Glutamatergic neuron (in vitro differentiated cells): ENCODE measurements around the gene ANO2. TPM values are rescaled to one million over a fixed set of nuclear protein-coding genes. Genes with fewer than 3 reads are reported as not detected.

Experiments used
- DNase-seq: peaks from one replicate; pipeline ENCODE4 v3.0.0; 2022
- H3K27ac Mint-ChIP-seq: one replicate; pipeline ENCODE4 v1.8.0; 2020; ENCODE audit warnings: mild to moderate bottlenecking, mixed read lengths, inconsistent platforms; ENCODE audit not compliant: unreplicated experiment
- H3K27me3 Mint-ChIP-seq: one replicate; pipeline ENCODE4 v1.8.0; 2020; ENCODE audit warnings: mild to moderate bottlenecking, moderate library complexity, mixed read lengths, inconsistent platforms; ENCODE audit not compliant: unreplicated experiment
- H3K36me3 Mint-ChIP-seq: one replicate; pipeline ENCODE4 v1.8.0; 2020; ENCODE audit warnings: mild to moderate bottlenecking, mixed read lengths, inconsistent platforms; ENCODE audit not compliant: unreplicated experiment
- H3K4me1 Mint-ChIP-seq: one replicate; pipeline ENCODE4 v1.8.0; 2020; ENCODE audit warnings: mild to moderate bottlenecking, low read depth, mixed read lengths, inconsistent platforms; ENCODE audit not compliant: unreplicated experiment
- H3K4me3 Mint-ChIP-seq: one replicate; pipeline ENCODE4 v1.8.0; 2020; ENCODE audit warnings: mild to moderate bottlenecking, mixed read lengths, inconsistent platforms; ENCODE audit not compliant: unreplicated experiment
- H3K9me3 Mint-ChIP-seq: one replicate; pipeline ENCODE4 v1.8.0; 2020; ENCODE audit warnings: mild to moderate bottlenecking, moderate library complexity, mixed read lengths, inconsistent platforms; ENCODE audit not compliant: unreplicated experiment
- CTCF ChIP-seq: fragments of 200-600 bp; sonication (generic); IDR thresholded peaks from one replicate; pipeline ENCODE4 v1.5.0; 2021; ENCODE audit not compliant: partially characterized antibody, unreplicated experiment
- total RNA-seq: library from RNA; stranded (reverse); fragmentation: NEBNext Ultra II Directional; extraction: Animal tissue kit (Norgen Biotek cat#: 25700); gene quantifications from one replicate; pipeline ENCODE4 v1.2.1, GENCODE V29; 2021; ENCODE audit not compliant: unreplicated experiment

ANO2 gene
- total RNA-seq, 1 donor from 2014 or later, result not detected

- Mint-ChIP-seq H3K27ac (no peak overlapping the region), H3K9me3 (no peaks in the 10 kb centered on the region)
Measured at GRCh38 chr12:5654019-5654418, 291.0 kb downstream of the ANO2 start.

DNA sequence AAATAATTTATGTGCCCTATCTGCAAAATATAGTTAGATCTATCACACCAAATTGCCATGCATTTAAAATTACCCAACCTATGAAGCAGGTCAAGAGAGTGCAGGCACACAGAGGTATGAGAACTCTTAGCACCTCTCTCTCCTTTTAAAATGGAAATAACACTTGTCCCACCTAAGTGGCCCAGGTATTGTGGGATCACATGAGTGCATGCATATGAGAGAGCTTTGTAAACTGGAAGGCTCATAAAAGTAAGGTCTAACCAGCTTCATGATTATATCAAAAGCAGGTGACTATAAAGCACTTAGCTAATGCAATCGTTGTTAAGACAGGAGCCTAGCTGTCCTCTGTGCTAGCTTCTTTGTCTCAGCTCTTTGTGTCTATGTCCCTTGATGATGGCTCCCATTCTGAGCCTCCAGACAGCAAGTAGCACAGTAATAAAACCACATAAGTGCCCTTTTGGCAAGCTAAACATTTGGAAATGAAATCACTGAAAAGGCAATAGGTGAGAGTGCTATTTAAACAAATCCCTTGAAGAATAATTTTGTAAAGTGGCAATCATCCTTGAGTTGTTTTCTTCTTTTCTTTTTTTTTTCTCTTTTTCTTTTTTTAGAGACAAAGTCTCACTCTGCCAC, 294.1 kb downstream of the ANO2 start:
- peaks cover 4% of the 10 kb centered on the region for H3K4me1 Mint-ChIP-seq
- H3K36me3 Mint-ChIP-seq, result no peaks in the 10 kb centered on the region
- no peaks in the 10 kb centered on the region for H3K27me3 Mint-ChIP-seq
- no peak for TF ChIP-seq CTCF
- no peak for DNase-seq
- H3K4me3 Mint-ChIP-seq, result no peak overlapping the region
- no peak overlapping the region for H3K27ac Mint-ChIP-seq
- H3K9me3 Mint-ChIP-seq, result peaks cover 2% of the 10 kb centered on the region

More at GRCh38 chr12:5654019-5654418, 291.0 kb downstream of the ANO2 start:
- no peak overlapping the region for H3K4me3 Mint-ChIP-seq
- no peaks in the 10 kb centered on the region for H3K36me3 Mint-ChIP-seq
- H3K4me1 Mint-ChIP-seq, result peaks cover 3% of the 10 kb centered on the region
- DNase-seq, result no peak
- no peaks in the 10 kb centered on the region for H3K27me3 Mint-ChIP-seq
- TF ChIP-seq CTCF, result no peak

GRCh38 chr12:5650281-5650680, 294.8 kb downstream of the ANO2 start:
- TF ChIP-seq CTCF, result no peak
- H3K36me3 Mint-ChIP-seq, result no peaks in the 10 kb centered on the region
- H3K4me1 Mint-ChIP-seq, result peaks cover 4% of the 10 kb centered on the region
- H3K9me3 Mint-ChIP-seq, result peaks cover 2% of the 10 kb centered on the region
- H3K27me3 Mint-ChIP-seq, result no peaks in the 10 kb centered on the region
- H3K27ac Mint-ChIP-seq, result no peak overlapping the region
- no peak for DNase-seq
- no peak overlapping the region for H3K4me3 Mint-ChIP-seq

DNA sequence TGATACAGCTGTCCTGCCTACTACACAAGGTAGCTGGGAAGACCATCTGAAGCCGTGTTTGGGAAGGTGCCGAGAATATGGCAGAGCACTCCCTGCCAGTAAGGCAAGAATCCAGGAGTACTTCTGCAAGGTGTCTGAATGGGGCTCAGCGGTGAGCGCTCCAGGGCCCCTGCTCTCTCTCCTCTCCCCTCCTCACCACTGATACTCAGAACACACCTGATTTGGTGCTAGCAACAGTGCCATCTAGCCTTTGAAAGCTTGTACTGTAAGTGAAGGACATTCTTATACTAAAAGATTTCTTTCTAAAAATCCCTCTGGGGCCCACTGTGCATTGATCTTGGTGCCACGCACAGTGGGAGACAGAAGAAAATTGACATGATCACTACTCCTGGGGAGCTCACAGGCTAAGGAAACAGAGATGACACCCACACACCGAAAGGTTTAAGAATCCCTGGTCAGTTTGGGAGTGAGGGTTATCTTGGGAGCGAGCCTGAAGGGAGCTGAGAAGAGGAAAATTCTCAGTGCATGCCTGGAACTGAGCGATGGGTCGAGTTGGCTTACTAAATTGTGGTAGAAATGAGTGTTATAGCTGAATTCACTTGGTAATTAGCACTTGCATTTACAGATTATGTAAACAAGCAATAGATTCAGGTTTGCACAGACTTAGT, 296.2 kb downstream of the ANO2 start:
- Mint-ChIP-seq H3K4me1 (peaks cover 4% of the 10 kb centered on the region), H3K27ac (no peak overlapping the region), H3K36me3 (no peaks in the 10 kb centered on the region), H3K27me3 (no peaks in the 10 kb centered on the region), H3K9me3 (peaks cover 2% of the 10 kb centered on the region), H3K4me3 (no peak overlapping the region)
- peak; percentile 62 for TF ChIP-seq CTCF
- no peak for DNase-seq

DNA sequence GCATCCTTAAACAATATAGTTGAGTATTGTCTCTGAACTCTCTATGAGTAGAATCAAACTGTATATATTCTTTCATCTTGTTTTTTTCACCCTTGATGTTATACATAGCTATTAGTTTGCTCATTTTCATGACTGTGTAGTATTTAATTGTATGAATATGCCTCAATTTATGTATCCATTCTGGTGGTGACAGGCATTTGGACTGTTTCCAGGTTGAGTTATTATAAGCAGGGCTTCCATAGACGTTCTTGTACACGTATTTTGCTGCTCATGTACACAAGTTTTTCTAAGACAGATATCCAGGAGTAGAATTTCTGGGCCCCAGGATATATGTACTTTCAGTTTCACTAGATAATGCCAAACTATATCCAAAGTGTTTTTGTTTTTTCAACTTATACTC, 301.8 kb downstream of the ANO2 start:
- H3K27me3 Mint-ChIP-seq, result no peaks in the 10 kb centered on the region

More for the DNA sequence above, 301.8 kb downstream of the ANO2 start:
- DNase-seq, result no peak
- no peak for TF ChIP-seq CTCF
- no peak overlapping the region for H3K27ac Mint-ChIP-seq
- H3K9me3 Mint-ChIP-seq, result no peaks in the 10 kb centered on the region
- no peak overlapping the region for H3K4me3 Mint-ChIP-seq
- no peaks in the 10 kb centered on the region for H3K4me1 Mint-ChIP-seq
- no peaks in the 10 kb centered on the region for H3K36me3 Mint-ChIP-seq
